ENCODE measurements around the gene CACNA2D4. TPM values are rescaled to one million over a fixed set of nuclear protein-coding genes. Genes with fewer than 3 reads are reported as not detected.

The CACNA2D4 gene
- total and polyA plus RNA-seq, 8 donors = 0.60 to 3.1 (median 2.0) TPM

DNA sequence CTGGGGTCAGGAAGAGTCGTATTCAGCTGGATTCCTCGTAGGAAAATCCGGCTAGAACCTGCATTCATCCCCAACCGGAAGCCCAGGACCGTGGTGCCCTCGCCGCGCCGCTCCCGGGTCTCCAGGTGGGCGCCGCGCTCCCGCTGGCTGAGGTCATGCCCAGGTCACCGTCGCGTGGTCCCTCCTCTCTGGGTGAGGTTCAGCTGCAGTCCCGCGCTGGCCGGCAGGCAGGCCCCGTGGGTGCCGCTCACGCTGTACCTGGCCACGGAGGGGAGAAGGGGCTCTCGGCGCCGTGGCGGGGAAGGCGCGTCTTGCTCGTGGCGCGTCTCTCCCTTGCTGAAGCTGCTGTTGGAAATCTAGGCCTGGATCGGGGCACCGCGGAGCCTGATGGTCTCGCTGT lies 53.6 kb downstream of the CACNA2D4 start:
- Histone ChIP-seq H3K4me1 (no peaks in the 10 kb centered on the region), H3K9me3 (no peaks in the 10 kb centered on the region), H3K27ac (no peak overlapping the region), H3K4me3 (no peak overlapping the region), H3K36me3 (no peaks in the 10 kb centered on the region), H3K27me3 (peaks cover 0 to 7% (median 4%) of the 10 kb centered on the region in 4 donors)
- DNase-seq (no peak), ATAC-seq (no peak), FAIRE-seq (no peak)
- TF ChIP-seq, protein P1, sequence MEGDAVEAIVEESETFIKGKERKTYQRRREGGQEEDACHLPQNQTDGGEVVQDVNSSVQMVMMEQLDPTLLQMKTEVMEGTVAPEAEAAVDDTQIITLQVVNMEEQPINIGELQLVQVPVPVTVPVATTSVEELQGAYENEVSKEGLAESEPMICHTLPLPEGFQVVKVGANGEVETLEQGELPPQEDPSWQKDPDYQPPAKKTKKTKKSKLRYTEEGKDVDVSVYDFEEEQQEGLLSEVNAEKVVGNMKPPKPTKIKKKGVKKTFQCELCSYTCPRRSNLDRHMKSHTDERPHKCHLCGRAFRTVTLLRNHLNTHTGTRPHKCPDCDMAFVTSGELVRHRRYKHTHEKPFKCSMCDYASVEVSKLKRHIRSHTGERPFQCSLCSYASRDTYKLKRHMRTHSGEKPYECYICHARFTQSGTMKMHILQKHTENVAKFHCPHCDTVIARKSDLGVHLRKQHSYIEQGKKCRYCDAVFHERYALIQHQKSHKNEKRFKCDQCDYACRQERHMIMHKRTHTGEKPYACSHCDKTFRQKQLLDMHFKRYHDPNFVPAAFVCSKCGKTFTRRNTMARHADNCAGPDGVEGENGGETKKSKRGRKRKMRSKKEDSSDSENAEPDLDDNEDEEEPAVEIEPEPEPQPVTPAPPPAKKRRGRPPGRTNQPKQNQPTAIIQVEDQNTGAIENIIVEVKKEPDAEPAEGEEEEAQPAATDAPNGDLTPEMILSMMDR (IDR thresholded peaks at IDR 0.05) = no peak
- 32 to 41% methylated on average over 37 of the region's 37 CpGs for WGBS, 2 donors
- intact Hi-C loops (cut with DNase I) = no loop called here

DNA sequence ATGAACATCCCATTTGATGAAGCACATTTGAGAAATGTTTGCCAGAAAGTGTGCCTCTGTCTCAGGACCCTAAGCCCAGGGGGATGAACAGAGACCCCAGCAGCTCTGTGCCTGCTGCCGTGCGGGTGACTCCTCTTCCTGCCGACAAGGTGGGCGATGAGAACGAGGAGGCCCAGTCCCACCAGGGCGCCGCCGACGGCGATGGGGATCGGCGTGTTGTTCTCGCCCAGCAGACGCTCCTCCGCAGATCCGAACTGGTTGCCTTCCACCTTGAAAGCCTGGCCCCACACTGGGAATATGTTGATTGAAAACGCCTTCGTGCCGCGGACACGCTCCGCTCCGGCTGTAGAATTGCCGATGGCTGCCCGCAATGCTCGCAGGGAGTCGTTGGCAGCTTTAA lies 54.0 kb downstream of the CACNA2D4 start:
- H3K9me3 ChIP-seq = no peaks in the 10 kb centered on the region
- H3K4me1 ChIP-seq = no peaks in the 10 kb centered on the region
- intact Hi-C loops (cut with DNase I) = no loop called here
- 31 to 37% methylated on average over 27 of the region's 27 CpGs for WGBS, 2 donors
- DNase-seq (no peak), ATAC-seq (no peak), FAIRE-seq (no peak)
- TF ChIP-seq, protein P1 (IDR thresholded peaks at IDR 0.05) = no peak
- H3K27ac ChIP-seq = no peak overlapping the region
- peaks cover 0 to 7% (median 4%) of the 10 kb centered on the region in 4 donors for H3K27me3 ChIP-seq
- no peak overlapping the region for H3K4me3 ChIP-seq
- no peaks in the 10 kb centered on the region for H3K36me3 ChIP-seq

DNA sequence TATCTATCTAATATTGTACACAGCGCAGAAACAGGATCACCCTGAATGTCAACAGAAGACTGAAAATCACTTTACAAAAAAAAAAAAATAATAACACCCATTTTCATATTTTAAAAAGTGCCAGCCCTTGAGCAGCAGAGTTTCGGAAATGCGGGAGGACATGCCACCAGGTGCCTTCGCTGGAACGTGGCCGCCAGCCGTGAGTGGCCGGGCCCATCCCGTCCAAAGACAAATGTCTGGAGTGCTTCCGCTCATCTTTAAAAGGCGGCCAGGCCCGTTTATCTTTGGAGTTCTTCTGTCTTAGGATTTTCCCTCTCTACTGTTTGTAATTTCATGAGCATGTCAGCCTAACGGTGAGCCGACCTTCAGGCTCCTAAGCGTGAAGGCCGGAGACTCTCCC lies 54.6 kb downstream of the CACNA2D4 start:
- no peak for ATAC-seq
- TF ChIP-seq, protein P1 (IDR thresholded peaks at IDR 0.05) = no peak
- Histone ChIP-seq H3K27me3 (peaks cover 0 to 7% (median 4%) of the 10 kb centered on the region in 4 donors), H3K27ac (no peak overlapping the region), H3K36me3 (no peaks in the 10 kb centered on the region), H3K9me3 (no peaks in the 10 kb centered on the region), H3K4me3 (no peak overlapping the region), H3K4me1 (no peaks in the 10 kb centered on the region)
- intact Hi-C loops (cut with DNase I) = no loop called here
- no peak for FAIRE-seq
- 75 to 82% methylated on average over 16 of the region's 16 CpGs for WGBS, 2 donors
- DNase-seq = no peak

DNA sequence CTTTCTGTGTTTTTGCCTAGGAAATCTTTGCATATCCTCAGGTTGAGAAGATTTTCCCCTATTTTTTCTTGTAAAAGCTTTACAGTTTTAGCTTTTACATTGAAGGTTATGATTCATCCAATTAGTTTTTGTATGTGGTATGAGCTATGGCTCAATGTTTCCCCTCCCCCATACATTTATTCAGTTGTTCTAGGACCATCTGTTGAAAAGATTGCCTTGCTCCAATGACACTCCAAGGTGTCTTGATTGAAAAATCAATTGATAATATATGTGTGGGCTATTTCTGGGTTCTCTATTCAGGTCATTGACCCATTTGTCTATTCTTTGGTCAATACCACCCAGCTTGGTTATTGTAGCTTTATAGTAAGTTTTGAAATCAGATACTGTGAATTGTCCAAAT lies 55.5 kb downstream of the CACNA2D4 start:
- TF ChIP-seq, protein P1 (IDR thresholded peaks at IDR 0.05) = no peak
- DNase-seq = no peak
- no peak overlapping the region for H3K27ac ChIP-seq
- no peak for FAIRE-seq
- no peak for ATAC-seq
- intact Hi-C loops (cut with DNase I) = no loop called here
- peaks cover 0 to 7% (median 2%) of the 10 kb centered on the region in 4 donors for H3K27me3 ChIP-seq
- H3K4me3 ChIP-seq = no peak overlapping the region
- no peaks in the 10 kb centered on the region for H3K9me3 ChIP-seq
- no peaks in the 10 kb centered on the region for H3K36me3 ChIP-seq
- no peaks in the 10 kb centered on the region for H3K4me1 ChIP-seq

DNA sequence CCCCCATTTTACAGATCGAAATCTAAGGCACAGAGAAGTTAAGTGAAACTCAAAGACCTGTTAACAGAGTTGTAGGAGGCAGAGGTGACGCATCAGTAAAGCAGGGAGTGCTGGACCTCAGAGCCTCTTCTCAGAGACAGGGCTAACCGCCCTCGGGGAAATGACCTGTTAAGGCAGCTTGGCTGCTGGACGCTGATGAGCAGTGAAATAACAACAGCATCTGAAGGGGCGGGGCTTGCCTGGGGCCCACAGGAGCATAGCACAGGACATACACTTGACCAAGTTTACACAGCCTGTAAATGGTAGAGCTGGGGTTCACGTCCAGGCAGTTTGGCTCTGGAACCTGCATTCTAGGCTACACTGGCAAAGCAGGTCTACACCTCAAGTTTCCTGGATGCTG lies 58.8 kb downstream of the CACNA2D4 start:
- Histone ChIP-seq H3K36me3 (no peaks in the 10 kb centered on the region), H3K4me1 (no peaks in the 10 kb centered on the region), H3K27ac (no peak overlapping the region), H3K9me3 (no peaks in the 10 kb centered on the region), H3K4me3 (no peak overlapping the region), H3K27me3 (peaks cover 0 to under 1% (median 0%) of the 10 kb centered on the region in 4 donors)
- WGBS, 2 donors = 50 to 61% methylated on average over 7 of the region's 7 CpGs
- DNase-seq (no peak), ATAC-seq (no peak), FAIRE-seq (no peak)
- intact Hi-C loops (cut with DNase I) = no loop called here
- TF ChIP-seq, protein P1 (IDR thresholded peaks at IDR 0.05) = no peak
